HG02973 (cell line): ENCODE data around the gene GSTT2.
"Not testable (repeated sequence)": the region's sequence is repeated elsewhere in the genome, so short reads cannot be mapped to it uniquely, and the experiment has no call there.

Experiments
- ATAC-seq: cut with Tn5 transposase; IDR thresholded peaks from one replicate; pipeline ENCODE4 v1.9.1; 2021; ENCODE audit warnings: moderate library complexity; ENCODE audit not compliant: unreplicated experiment

Gene GSTT2

GRCh38 chr22:23979557-23980240 lies at the start of gene GSTT2:
Gene GSTT2 (plus strand): TSS chr22:23980134.
- not testable (repeated sequence) for ATAC-seq

GRCh38 chr22:23938328-23939016 lies 41.5 kb upstream of the GSTT2 start:
- ATAC-seq, result no peak

- ATAC-seq, result no peak
Measured at GRCh38 chr22:23939017-23939357, 40.9 kb upstream of the GSTT2 start.

GRCh38 chr22:23940166-23940565 lies 39.8 kb upstream of the GSTT2 start:
- ATAC-seq, result not testable (repeated sequence)

GRCh38 chr22:23947391-23947790 lies 32.5 kb upstream of the GSTT2 start:
- ATAC-seq, result not testable (repeated sequence)

- not testable (repeated sequence) for ATAC-seq
Measured at GRCh38 chr22:23949764-23950163, 30.2 kb upstream of the GSTT2 start.

- not testable (repeated sequence) for ATAC-seq
Measured at GRCh38 chr22:23951383-23951782, 28.6 kb upstream of the GSTT2 start.

GRCh38 chr22:23952794-23953405 lies 27.0 kb upstream of the GSTT2 start:
- not testable (repeated sequence) for ATAC-seq

GRCh38 chr22:23953485-23953884 lies 26.4 kb upstream of the GSTT2 start:
- not testable (repeated sequence) for ATAC-seq

GRCh38 chr22:23954193-23954990 lies 25.5 kb upstream of the GSTT2 start:
- ATAC-seq, result not testable (repeated sequence)

- not testable (repeated sequence) for ATAC-seq
Measured at GRCh38 chr22:23954991-23955305, 25.0 kb upstream of the GSTT2 start.

GRCh38 chr22:23955886-23956285 lies 24.0 kb upstream of the GSTT2 start:
- not testable (repeated sequence) for ATAC-seq

- ATAC-seq, result not testable (repeated sequence)
Measured at GRCh38 chr22:23956301-23956900, 23.5 kb upstream of the GSTT2 start.

GRCh38 chr22:23961084-23961771 lies 18.7 kb upstream of the GSTT2 start, which contains the start of gene GSTT2B:
Gene GSTT2B (minus strand): TSS chr22:23961195. CDS start chr22:23961131, 64 bp downstream.
- not testable (repeated sequence) for ATAC-seq

GRCh38 chr22:23966094-23966493 lies 13.8 kb upstream of the GSTT2 start:
- ATAC-seq, result not testable (repeated sequence)

- ATAC-seq, result peak; percentile 89
Measured at GRCh38 chr22:23966568-23966967, 13.4 kb upstream of the GSTT2 start, which contains the start of gene DDTL. Gene DDTL (plus strand): TSS chr22:23966888. CDS start chr22:23966915, 27 bp downstream.

- no peak for ATAC-seq
Measured at GRCh38 chr22:23969071-23969470, 10.9 kb upstream of the GSTT2 start.

- no peak for ATAC-seq
Measured at GRCh38 chr22:23970201-23970641, 9.7 kb upstream of the GSTT2 start.

- ATAC-seq, result no peak
Measured at GRCh38 chr22:23970816-23971486, 9.0 kb upstream of the GSTT2 start.
